Measurements from ENCODE around the gene LAIR2. TPM values are rescaled to one million over a fixed set of nuclear protein-coding genes. Genes with fewer than 3 reads are reported as not detected.

LAIR2 gene
- polyA plus RNA-seq, 3 donors = 0.38 TPM; not detected in 2

DNA sequence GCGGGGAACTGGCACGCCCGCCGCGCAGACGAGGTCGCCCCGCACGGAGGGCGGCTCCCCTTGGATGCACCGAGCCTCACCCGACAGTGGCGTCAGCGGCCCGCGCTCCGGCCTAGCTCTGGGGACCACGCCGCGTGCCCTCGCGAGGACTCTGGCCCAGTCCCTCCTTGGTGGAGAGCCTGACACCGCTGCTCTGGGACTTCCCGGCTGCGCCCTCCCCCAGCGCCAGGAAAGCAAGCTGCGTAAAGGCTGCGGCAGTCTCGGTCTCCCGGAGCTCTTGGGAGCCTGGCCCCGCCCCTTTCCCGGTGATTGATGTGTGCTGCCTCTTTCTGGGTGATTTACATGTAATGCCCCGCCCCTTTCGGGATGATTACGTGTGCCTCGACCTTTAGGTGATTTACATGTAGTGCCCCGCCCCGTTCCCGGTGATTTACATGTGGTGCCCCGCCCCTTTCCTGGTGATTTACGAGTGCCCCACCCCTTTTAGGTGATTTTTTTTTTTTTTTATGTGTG is 39.0 kb upstream of the LAIR2 start, which contains the start of gene LENG9:
LENG9 (minus strand) TSS at position 248 of the 513 bp plus-strand sequence. CDS start 252 bp downstream, outside the sequence.
- Mint-ChIP-seq H3K4me3 (peak within 1 kb of the TSS; percentile 85 to 92), H3K27ac (peak within 1 kb of the TSS; percentile 94 to 98 (median 96)), H3K36me3 (peaks cover 25 to 31% of the 10 kb centered on the region in 2 donors), H3K9me3 (peaks cover 0 to 16% (median 9%) of the 10 kb centered on the region in 7 donors), H3K4me1 (peaks cover 32% of the 10 kb centered on the region), H3K27me3 (ENCODE audit: low read depth in 3 of 3) (peaks cover 18 to 33% (median 30%) of the 10 kb centered on the region in 3 donors)
- intact Hi-C loops (cut with micrococcal nuclease) = loop anchor here in 1 of 2 donors (2.0 kb wide), 1 partner anchor 15 kb away; the partner anchor contains the start of gene LENG8
- Histone ChIP-seq H3K9me3 (replicated peaks in 1 of 2; ENCODE audit: control insufficient read depth in 1 of 2, insufficient read depth in 1 of 2, low read length in 2 of 2) (peaks cover 0 to 3% of the 10 kb centered on the region in 2 donors), H3K4me2 (replicated peaks; ENCODE audit: extremely low read depth, low read length, poor library complexity, severe bottlenecking) (peak within 1 kb of the TSS; percentile 94), H2AFZ (ENCODE audit: insufficient read depth, low read depth, low read length, poor library complexity, severe bottlenecking) (peak within 1 kb of the TSS; percentile 83), H3K27ac (ENCODE audit: low read depth in 1 of 2, low read length in 2 of 2) (peak within 1 kb of the TSS; percentile 83 to 87), H3K27me3 (ENCODE audit: control insufficient read depth in 2 of 2, insufficient read depth in 2 of 2, low read length in 2 of 2) (peaks cover 0 to 25% of the 10 kb centered on the region in 2 donors), H3K9ac (ENCODE audit: insufficient read depth, low read length, poor library complexity, severe bottlenecking) (peak within 1 kb of the TSS; percentile 74), H4K20me1 (ENCODE audit: insufficient read depth, low read length) (peaks cover 43% of the 10 kb centered on the region), H3K4me1 (ENCODE audit: control insufficient read depth in 1 of 2, insufficient read depth in 2 of 2, low read length in 2 of 2) (peaks cover 33 to 42% of the 10 kb centered on the region in 2 donors), H3K4me3 (replicated peaks in 1 of 3; ENCODE audit: low read depth in 2 of 3, low read length in 3 of 3) (peak within 1 kb of the TSS; percentile 47 to 89 (median 66)), H3K36me3 (replicated peaks in 1 of 2; ENCODE audit: control insufficient read depth in 1 of 2, insufficient read depth in 2 of 2, low read length in 2 of 2) (peaks cover 35 to 36% of the 10 kb centered on the region in 2 donors), H3K79me2 (ENCODE audit: insufficient read depth, low read length) (peaks cover 19% of the 10 kb centered on the region)
- peak; percentile 98 to 99 (median 98) for DNase-seq
- TF ChIP-seq, protein P1, sequence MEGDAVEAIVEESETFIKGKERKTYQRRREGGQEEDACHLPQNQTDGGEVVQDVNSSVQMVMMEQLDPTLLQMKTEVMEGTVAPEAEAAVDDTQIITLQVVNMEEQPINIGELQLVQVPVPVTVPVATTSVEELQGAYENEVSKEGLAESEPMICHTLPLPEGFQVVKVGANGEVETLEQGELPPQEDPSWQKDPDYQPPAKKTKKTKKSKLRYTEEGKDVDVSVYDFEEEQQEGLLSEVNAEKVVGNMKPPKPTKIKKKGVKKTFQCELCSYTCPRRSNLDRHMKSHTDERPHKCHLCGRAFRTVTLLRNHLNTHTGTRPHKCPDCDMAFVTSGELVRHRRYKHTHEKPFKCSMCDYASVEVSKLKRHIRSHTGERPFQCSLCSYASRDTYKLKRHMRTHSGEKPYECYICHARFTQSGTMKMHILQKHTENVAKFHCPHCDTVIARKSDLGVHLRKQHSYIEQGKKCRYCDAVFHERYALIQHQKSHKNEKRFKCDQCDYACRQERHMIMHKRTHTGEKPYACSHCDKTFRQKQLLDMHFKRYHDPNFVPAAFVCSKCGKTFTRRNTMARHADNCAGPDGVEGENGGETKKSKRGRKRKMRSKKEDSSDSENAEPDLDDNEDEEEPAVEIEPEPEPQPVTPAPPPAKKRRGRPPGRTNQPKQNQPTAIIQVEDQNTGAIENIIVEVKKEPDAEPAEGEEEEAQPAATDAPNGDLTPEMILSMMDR (IDR thresholded peaks at IDR 0.05) = no peak
- WGBS (ENCODE audit: insufficient coverage) = 0% methylated on average over 34 of the region's 41 CpGs

DNA sequence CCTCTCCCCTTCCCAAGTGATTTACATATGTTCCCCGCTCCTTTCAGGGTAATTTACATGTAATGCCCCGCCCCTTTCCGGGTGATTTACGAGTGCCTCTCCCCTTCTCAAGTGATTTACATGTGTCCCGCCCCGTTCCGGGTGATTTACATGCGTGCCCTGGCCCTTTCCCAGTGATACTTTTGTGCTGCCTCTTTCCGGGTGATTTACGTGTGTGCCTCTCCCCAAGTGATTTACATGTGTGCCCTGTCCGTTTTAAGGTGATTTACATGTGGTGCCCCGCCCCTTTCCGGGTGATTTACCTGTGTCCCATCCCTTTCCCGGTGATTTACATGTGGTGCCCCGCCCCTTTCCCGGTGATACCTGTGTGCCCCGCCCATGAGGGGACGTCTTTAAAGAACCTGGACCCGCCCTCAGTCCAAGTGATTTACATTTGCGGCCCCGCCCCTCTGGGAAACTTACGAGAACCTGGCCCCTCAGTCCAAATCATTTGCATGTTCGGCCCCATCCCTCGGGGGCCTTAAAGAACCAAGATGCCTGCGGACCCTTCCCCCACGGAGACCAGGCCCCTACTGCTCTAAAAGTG is 38.5 kb upstream of the LAIR2 start:
- Histone ChIP-seq H3K4me1 (ENCODE audit: control insufficient read depth in 1 of 2, insufficient read depth in 2 of 2, low read length in 2 of 2) (peaks cover 33 to 42% of the 10 kb centered on the region in 2 donors), H3K27ac (ENCODE audit: low read depth in 1 of 2, low read length in 2 of 2) (peak overlapping the region; percentile 83 to 87), H3K4me3 (replicated peaks in 1 of 3; ENCODE audit: low read depth in 2 of 3, low read length in 3 of 3) (peak overlapping the region; percentile 47 to 89 (median 66)), H2AFZ (ENCODE audit: insufficient read depth, low read depth, low read length, poor library complexity, severe bottlenecking) (peak overlapping the region; percentile 83), H3K4me2 (replicated peaks; ENCODE audit: extremely low read depth, low read length, poor library complexity, severe bottlenecking) (peak overlapping the region; percentile 94), H3K9me3 (replicated peaks in 1 of 2; ENCODE audit: control insufficient read depth in 1 of 2, insufficient read depth in 1 of 2, low read length in 2 of 2) (peaks cover 0 to 3% of the 10 kb centered on the region in 2 donors), H4K20me1 (ENCODE audit: insufficient read depth, low read length) (peaks cover 37% of the 10 kb centered on the region), H3K79me2 (ENCODE audit: insufficient read depth, low read length) (peaks cover 13% of the 10 kb centered on the region), H3K36me3 (replicated peaks in 1 of 2; ENCODE audit: control insufficient read depth in 1 of 2, insufficient read depth in 2 of 2, low read length in 2 of 2) (peaks cover 30% of the 10 kb centered on the region in 2 donors), H3K27me3 (ENCODE audit: control insufficient read depth in 2 of 2, insufficient read depth in 2 of 2, low read length in 2 of 2) (peaks cover 0 to 30% of the 10 kb centered on the region in 2 donors), H3K9ac (ENCODE audit: insufficient read depth, low read length, poor library complexity, severe bottlenecking) (peak overlapping the region; percentile 62)
- intact Hi-C loops (cut with micrococcal nuclease) = no loop called here
- TF ChIP-seq, protein P1 (IDR thresholded peaks at IDR 0.05) = no peak
- no peak for DNase-seq
- Mint-ChIP-seq H3K27me3 (ENCODE audit: low read depth in 3 of 3) (peaks cover 23 to 38% (median 36%) of the 10 kb centered on the region in 3 donors), H3K4me3 (peak overlapping the region; percentile 85 to 92), H3K27ac (peak overlapping the region; percentile 94 to 98 (median 96)), H3K9me3 (peaks cover 0 to 16% (median 9%) of the 10 kb centered on the region in 7 donors), H3K36me3 (peaks cover 19 to 26% of the 10 kb centered on the region in 2 donors), H3K4me1 (peaks cover 32% of the 10 kb centered on the region)
- WGBS (ENCODE audit: insufficient coverage) = 0% methylated on average over 25 of the region's 26 CpGs
